ENCODE measurements around the gene OLIG2. TPM values are rescaled to one million over a fixed set of nuclear protein-coding genes. Genes with fewer than 3 reads are reported as not detected.

The OLIG2 gene
- polyA plus RNA-seq, 1 of the 3 experiments (the other 2 are of a cell fraction): not detected

GRCh38 chr21:33041981-33042380 is 16.2 kb downstream of the OLIG2 start:
- Histone ChIP-seq H3K27ac (ENCODE audit: low read depth in 2 of 2, low read length in 1 of 2) (peak overlapping the region in 1 of 2 experiments; percentile 58; a peak in 1 of 4 replicates), H3K4me3 (ENCODE audit: low read depth in 2 of 2, low read length in 1 of 2) (no peak overlapping the region), H3K9me3 (no peaks in the 10 kb centered on the region), H3F3A (replicated peaks; ENCODE audit: insufficient read depth) (peaks cover 9% of the 10 kb centered on the region), H2AFZ (ENCODE audit: low read depth) (no peak overlapping the region), H3K9ac (no peak overlapping the region), H3K36me3 (replicated peaks in 1 of 2; ENCODE audit: control insufficient read depth in 1 of 2, insufficient read depth in 2 of 2, low read length in 1 of 2) (no peaks in the 10 kb centered on the region), H3K4me2 (no peak overlapping the region; the same call in 1 of the 2 replicates), H4K20me1 (ENCODE audit: insufficient read depth) (no peaks in the 10 kb centered on the region), H3K27me3 (ENCODE audit: insufficient read depth) (no peaks in the 10 kb centered on the region; the same call in 1 of the 2 replicates), H3K79me2 (ENCODE audit: insufficient read depth) (no peaks in the 10 kb centered on the region), H3K9me2 (no peaks in the 10 kb centered on the region), H3K4me1 (ENCODE audit: control insufficient read depth in 1 of 2, insufficient read depth in 2 of 2, low read depth in 1 of 2, low read length in 1 of 2) (peaks cover 0 to 12% of the 10 kb centered on the region in 2 experiments; a peak in 1 of 4 replicates)
- WGBS (ENCODE audit: low lambda C conversion rate): 46% methylated on average over 2 of the region's 2 CpGs
- ChIA-PET CTCF (no interaction called here), POLR2A (no interaction called here)
- TF ChIP-seq REST (IDR thresholded peaks at IDR 0.05; ENCODE audit: low read depth, low read length) (no peak), USF2 (IDR thresholded peaks at IDR 0.05; ENCODE audit: borderline replicate concordance, low read depth, low read length) (no peak), ZBTB33 (IDR thresholded peaks at IDR 0.05; ENCODE audit: borderline replicate concordance, low read depth) (no peak)
- DNase-seq: no peak

- H3K4me1 ChIP-seq (ENCODE audit: control insufficient read depth in 1 of 2, insufficient read depth in 2 of 2, low read depth in 1 of 2, low read length in 1 of 2): peaks cover 0 to 12% of the 10 kb centered on the region in 2 experiments; a peak in 1 of 4 replicates
- H3K27ac ChIP-seq (ENCODE audit: low read depth in 2 of 2, low read length in 1 of 2): peak overlapping the region in 1 of 2 experiments; percentile 58; a peak in 2 of 4 replicates
- peak overlapping the region; percentile 80; the same call in 1 of the 2 replicates for H2AFZ ChIP-seq (ENCODE audit: low read depth)
- H3K9ac ChIP-seq: no peak overlapping the region
- no peak overlapping the region for H3K4me3 ChIP-seq (ENCODE audit: low read depth in 2 of 2, low read length in 1 of 2)
- POLR2A ChIA-PET: no interaction called here
- TF ChIP-seq JUND (IDR thresholded peaks at IDR 0.05): peak; percentile 61
- 0 out of 2 replicates have a peak, but pooled peaks have one; percentile 24 for TF ChIP-seq MAX (IDR thresholded peaks at IDR 0.05; ENCODE audit: low read depth)
- TF ChIP-seq TCF12 (IDR thresholded peaks at IDR 0.05): peak; percentile 71
- peak; percentile 90 for TF ChIP-seq FOSL2 (IDR thresholded peaks at IDR 0.05; ENCODE audit: borderline replicate concordance, low read depth)
- TF ChIP-seq EZH2phosphoT487 (IDR thresholded peaks at IDR 0.05; ENCODE audit: borderline replicate concordance, low read depth): no peak
- TF ChIP-seq TEAD4 (IDR thresholded peaks at IDR 0.05; ENCODE audit: borderline replicate concordance, insufficient read depth): peak; percentile 62; the same call in 1 of the 2 replicates
- no peak for TF ChIP-seq GABPA (IDR thresholded peaks at IDR 0.05; ENCODE audit: low read depth)
- no peak for TF ChIP-seq USF1 (IDR thresholded peaks at IDR 0.05; ENCODE audit: borderline replicate concordance, low read depth)
- peak; percentile 81 for TF ChIP-seq PBX3 (IDR thresholded peaks at IDR 0.05)
- TF ChIP-seq EP300 (IDR thresholded peaks at IDR 0.05; ENCODE audit: borderline replicate concordance in 1 of 2, low read depth in 1 of 2, low read length in 1 of 2): peak in 1 of 2 experiments; percentile 44; a peak in 1 of 4 replicates
- no peak for TF ChIP-seq ELF1 (IDR thresholded peaks at IDR 0.05)
- peak; percentile 97 for TF ChIP-seq NFIC (IDR thresholded peaks at IDR 0.05; ENCODE audit: borderline replicate concordance)
- peaks cover 9% of the 10 kb centered on the region for H3F3A ChIP-seq (replicated peaks; ENCODE audit: insufficient read depth)
- no peaks in the 10 kb centered on the region for H3K36me3 ChIP-seq (replicated peaks in 1 of 2; ENCODE audit: control insufficient read depth in 1 of 2, insufficient read depth in 2 of 2, low read length in 1 of 2)
- H3K9me3 ChIP-seq: no peaks in the 10 kb centered on the region
- DNase-seq: no peak
- H3K9me2 ChIP-seq: no peaks in the 10 kb centered on the region
- H4K20me1 ChIP-seq (ENCODE audit: insufficient read depth): no peaks in the 10 kb centered on the region
- 2% methylated on average over 4 of the region's 4 CpGs for WGBS (ENCODE audit: low lambda C conversion rate)
- CTCF ChIA-PET: no interaction called here
- peaks cover 6% of the 10 kb centered on the region; the same call in 1 of the 2 replicates for H3K27me3 ChIP-seq (ENCODE audit: insufficient read depth)
- H3K79me2 ChIP-seq (ENCODE audit: insufficient read depth): no peaks in the 10 kb centered on the region
- peak overlapping the region; percentile 74 for H3K4me2 ChIP-seq
Measured at GRCh38 chr21:33042812-33043211, 17.1 kb downstream of the OLIG2 start.

All from SK-N-SH (cell line).